Activated B cell treated with CpG ODN at 0.5 μM for 24 hours (primary cell): ENCODE results near the gene VHLL. TPM values are rescaled to one million over a fixed set of nuclear protein-coding genes. Genes with fewer than 3 reads are reported as not detected.

Experiments used
- ATAC-seq: fragments of 200-7000 bp; cut with Tn5 transposase; one replicate; pipeline ENCODE4 v1.10.0; 2021; ENCODE audit warnings: low read depth, mild to moderate bottlenecking, moderate library complexity
- CTCF ChIA-PET: fragments of 350-600 bp; sonication (Branson Sonifier 250); formaldehyde crosslinking; loops from one replicate; lab custom pipeline; 2021; ENCODE audit warnings: antibody characterized with exemption; lab: Charles Lee
- POLR2A ChIA-PET: fragments of 350-600 bp; sonication (Branson Sonifier 250); formaldehyde crosslinking; loops from one replicate; lab custom pipeline; 2021; ENCODE audit warnings: antibody characterized with exemption; lab: Charles Lee
- DNase-seq: peaks from one replicate; pipeline ENCODE4 v3.0.0; 2022
- H3K27ac Mint-ChIP-seq: one replicate; pipeline ENCODE4 v1.8.0; 2020; ENCODE audit warnings: mixed read lengths
- H3K27me3 Mint-ChIP-seq: one replicate; pipeline ENCODE4 v1.8.0; 2021; ENCODE audit warnings: mixed read lengths
- H3K36me3 Mint-ChIP-seq: one replicate; pipeline ENCODE4 v1.8.0; 2021; ENCODE audit warnings: low read depth, mixed read lengths
- H3K4me1 Mint-ChIP-seq: one replicate; pipeline ENCODE4 v1.8.0; 2021; ENCODE audit warnings: mixed read lengths
- H3K4me3 Mint-ChIP-seq: one replicate; pipeline ENCODE4 v1.8.0; 2020; ENCODE audit warnings: mild to moderate bottlenecking, mixed read lengths
- H3K9me3 Mint-ChIP-seq: one replicate; pipeline ENCODE4 v1.8.0; 2020; ENCODE audit warnings: mixed read lengths
- CTCF ChIP-seq: fragments of 200-600 bp; IDR thresholded peaks from one replicate; pipeline ENCODE4 v1.8.0; 2022; ENCODE audit warnings: antibody characterized with exemption, mild to moderate bottlenecking
- intact Hi-C: fragments of 100-400 bp; cut with micrococcal nuclease; formaldehyde crosslinking; loops from one replicate; pipeline ENCODE4 v1.15.1; 2024
- total RNA-seq: library from RNA; stranded (reverse); gene quantifications from 2 replicates; pipeline ENCODE4 v1.2.3, GENCODE V29; 2022

Gene VHLL
- total RNA-seq, 1 donor from 2014 or later = not detected

GRCh38 chr1:156276966-156277381 lies 22.1 kb downstream of the VHLL start:
- POLR2A ChIA-PET = no interaction called here
- Mint-ChIP-seq H3K4me1 (peaks cover 18% of the 10 kb centered on the region), H3K27me3 (no peaks in the 10 kb centered on the region), H3K36me3 (peaks cover 74% of the 10 kb centered on the region), H3K4me3 (no peak overlapping the region), H3K9me3 (no peaks in the 10 kb centered on the region), H3K27ac (no peak overlapping the region)
- intact Hi-C loops = no loop called here
- CTCF ChIA-PET = no interaction called here
- DNase-seq (no peak), ATAC-seq (no peak)
- TF ChIP-seq CTCF = no peak

- intact Hi-C loops = no loop called here
- Mint-ChIP-seq H3K4me1 (peaks cover 15% of the 10 kb centered on the region), H3K9me3 (no peaks in the 10 kb centered on the region), H3K36me3 (peaks cover 78% of the 10 kb centered on the region), H3K27me3 (no peaks in the 10 kb centered on the region), H3K27ac (no peak overlapping the region), H3K4me3 (no peak overlapping the region)
- TF ChIP-seq CTCF = no peak
- DNase-seq (no peak), ATAC-seq (no peak)
- POLR2A ChIA-PET = interaction anchor here (0.7 kb wide), 1 partner anchor 293 kb away, joined by 6 read pairs; no protein-coding TSS in a partner anchor
- CTCF ChIA-PET = no interaction called here
These were observed 22.6 kb downstream of the VHLL start for GRCh38 chr1:156276532-156276931.

- CTCF ChIA-PET = no interaction called here
- H3K27ac Mint-ChIP-seq = no peak overlapping the region
- ATAC-seq = no peak
- H3K36me3 Mint-ChIP-seq = peaks cover 87% of the 10 kb centered on the region
- no peaks in the 10 kb centered on the region for H3K4me1 Mint-ChIP-seq
- no peak for DNase-seq
- TF ChIP-seq CTCF = no peak
- intact Hi-C loops = no loop called here
- no peak overlapping the region for H3K4me3 Mint-ChIP-seq
- POLR2A ChIA-PET = interaction anchor here (0.7 to 1.3 kb wide), 2 partner anchors 49 to 57 kb away, joined by 3 to 4 read pairs; partner anchors contain the start of gene PMF1
- H3K9me3 Mint-ChIP-seq = no peaks in the 10 kb centered on the region
- no peaks in the 10 kb centered on the region for H3K27me3 Mint-ChIP-seq
These were observed 28.8 kb downstream of the VHLL start for GRCh38 chr1:156270314-156270713.

GRCh38 chr1:156268336-156268735 lies 30.8 kb downstream of the VHLL start:
- no peaks in the 10 kb centered on the region for H3K4me1 Mint-ChIP-seq
- H3K27ac Mint-ChIP-seq = no peak overlapping the region
- intact Hi-C loops = no loop called here
- ATAC-seq = no peak
- DNase-seq = no peak
- no peak overlapping the region for H3K4me3 Mint-ChIP-seq
- TF ChIP-seq CTCF = no peak
- no peaks in the 10 kb centered on the region for H3K27me3 Mint-ChIP-seq
- POLR2A ChIA-PET = no interaction called here
- peaks cover 85% of the 10 kb centered on the region for H3K36me3 Mint-ChIP-seq
- CTCF ChIA-PET = no interaction called here
- H3K9me3 Mint-ChIP-seq = no peaks in the 10 kb centered on the region

- ChIA-PET POLR2A (no interaction called here), CTCF (no interaction called here)
- Mint-ChIP-seq H3K9me3 (no peaks in the 10 kb centered on the region), H3K4me1 (no peaks in the 10 kb centered on the region), H3K27ac (no peak overlapping the region), H3K36me3 (peaks cover 84% of the 10 kb centered on the region), H3K27me3 (no peaks in the 10 kb centered on the region), H3K4me3 (no peak overlapping the region)
- DNase-seq (no peak), ATAC-seq (no peak)
- TF ChIP-seq CTCF = no peak
- intact Hi-C loops = no loop called here
These were observed 33.1 kb downstream of the VHLL start for GRCh38 chr1:156266051-156266450.
